HG03460 (cell line): ENCODE results near the gene ITGB6.

Experiments
- ATAC-seq: cut with Tn5 transposase; IDR thresholded peaks from one replicate; pipeline ENCODE4 v1.9.1; 2021; ENCODE audit not compliant: unreplicated experiment

ITGB6 gene

DNA sequence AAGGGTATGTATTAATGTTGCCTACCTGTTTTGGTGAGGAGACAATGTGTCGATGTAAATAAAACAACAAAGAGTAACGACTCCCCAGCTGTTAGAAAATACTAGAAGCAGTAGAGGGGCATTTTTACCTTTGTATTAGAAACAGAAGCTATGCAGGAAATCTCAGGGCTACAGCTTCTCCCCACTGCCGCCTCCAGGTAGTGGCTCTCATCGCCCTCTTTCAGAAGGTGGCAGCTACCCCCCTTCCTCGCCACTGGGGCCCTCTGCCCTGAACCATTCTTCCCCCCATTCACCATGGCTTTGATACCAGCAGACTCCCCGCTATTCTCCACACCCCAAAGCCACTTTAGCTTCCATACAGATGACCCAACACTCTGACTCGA lies 144.4 kb downstream of the ITGB6 start:
- ATAC-seq, result no peak

- ATAC-seq, result no peak
Measured at GRCh38 chr2:160054984-160055725, 144.9 kb downstream of the ITGB6 start.

GRCh38 chr2:160053946-160054345 lies 146.1 kb downstream of the ITGB6 start:
- no peak for ATAC-seq

GRCh38 chr2:160052531-160052930 lies 147.5 kb downstream of the ITGB6 start:
- ATAC-seq, result no peak

GRCh38 chr2:160051371-160051800 lies 148.7 kb downstream of the ITGB6 start:
- ATAC-seq, result no peak

DNA sequence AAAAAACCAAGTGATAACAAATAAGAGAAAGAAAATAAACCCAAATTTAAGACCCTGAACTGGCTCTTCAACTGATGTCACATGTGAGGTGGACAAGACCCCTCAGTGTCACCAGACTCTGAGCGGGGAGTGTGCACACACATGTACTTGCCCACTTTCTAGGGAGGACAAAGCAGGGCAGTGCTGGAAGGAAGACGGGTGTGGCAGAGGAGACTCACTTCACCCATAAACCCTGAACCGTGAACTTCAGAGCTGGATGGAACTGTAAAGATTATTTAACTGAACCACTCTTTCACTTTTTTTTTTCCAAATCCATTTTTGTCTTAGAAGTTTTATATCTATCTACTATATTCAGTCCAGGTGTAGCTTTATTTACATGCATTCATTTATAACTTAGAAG lies 149.9 kb downstream of the ITGB6 start:
- no peak for ATAC-seq
